Natural killer cell (primary cell): Measurements from ENCODE around the gene CHST11. TPM values are rescaled to one million over a fixed set of nuclear protein-coding genes. Genes with fewer than 3 reads are reported as not detected.

Experiments
- ATAC-seq, 3 donors: fragments of 150-1000 bp in 2 of 3; fragments of 200-7000 bp in 1 of 3; cut with Tn5 transposase; 1 replicate in 1 of 3; 2 replicates in 2 of 3; pipeline ENCODE4 v1.10.0; 2021; ENCODE audit warnings: mild to moderate bottlenecking in 2 of 3, moderate library complexity in 2 of 3
- DNase-seq, 2 donors: peaks; one replicate each; pipeline versions ENCODE4 v3.0.0 to v3.0.0-alpha.2; 2013 to 2021; ENCODE audit warnings: mixed read lengths in 1 of 2
- H3K27ac ChIP-seq: one replicate; pipeline ENCODE4 v1.5.1; 2013; ENCODE audit warnings: mild to moderate bottlenecking, low read length
- H3K27me3 ChIP-seq: one replicate; pipeline ENCODE4 v1.6.1; 2013; ENCODE audit warnings: low read length; ENCODE audit not compliant: control insufficient read depth, insufficient read depth
- H3K36me3 ChIP-seq: one replicate; pipeline ENCODE4 v1.6.1; 2013; ENCODE audit warnings: low read length; ENCODE audit not compliant: control insufficient read depth, insufficient read depth
- H3K4me1 ChIP-seq: one replicate; pipeline ENCODE4 v1.6.1; 2013; ENCODE audit warnings: low read length; ENCODE audit not compliant: control insufficient read depth, insufficient read depth
- H3K4me3 ChIP-seq: one replicate; pipeline ENCODE4 v1.5.1; 2013; ENCODE audit warnings: low read length
- H3K9me3 ChIP-seq: one replicate; pipeline ENCODE4 v1.6.1; 2013; ENCODE audit warnings: low read length; ENCODE audit not compliant: control insufficient read depth, insufficient read depth
- H3K27ac Mint-ChIP-seq, 2 donors: one replicate each; pipeline ENCODE4 v1.8.0; 2022; ENCODE audit warnings: mild to moderate bottlenecking in 2 of 2, mixed read lengths in 2 of 2, moderate library complexity in 1 of 2
- H3K27me3 Mint-ChIP-seq, 2 donors: one replicate each; pipeline ENCODE4 v1.8.0; 2022; ENCODE audit warnings: low read depth in 2 of 2, mixed read lengths in 2 of 2
- H3K36me3 Mint-ChIP-seq: one replicate; pipeline ENCODE4 v1.8.0; 2022; ENCODE audit warnings: mixed read lengths
- H3K4me1 Mint-ChIP-seq, 2 donors: one replicate each; pipeline ENCODE4 v1.8.0; 2022; ENCODE audit warnings: mixed read lengths in 2 of 2
- H3K4me3 Mint-ChIP-seq: one replicate; pipeline ENCODE4 v1.8.0; 2022; ENCODE audit warnings: mild to moderate bottlenecking, moderate library complexity, mixed read lengths
- H3K9me3 Mint-ChIP-seq, 2 donors: one replicate each; pipeline ENCODE4 v1.8.0; 2022; ENCODE audit warnings: mixed read lengths in 2 of 2
- CTCF ChIP-seq: fragments of 200-600 bp; IDR thresholded peaks from one replicate; pipeline ENCODE4 v1.8.0; 2022; ENCODE audit warnings: antibody characterized with exemption
- WGBS: methylation state at CpG from one replicate; pipeline ENCODE4 v1.1.7; 2013; ENCODE audit warnings: missing lambda C conversion rate; ENCODE audit not compliant: insufficient coverage; 5-methylcytosine and 5-hydroxymethylcytosine counted together
- intact Hi-C: fragments of 100-400 bp; cut with micrococcal nuclease; formaldehyde crosslinking; loops from one replicate; pipeline ENCODE4 v1.14.2; 2022
- total RNA-seq, 4 donors: library from RNA; stranded (reverse); fragments of 120-200 nt in 1 of 4; gene quantifications; one replicate each; pipeline versions ENCODE4 v1.2.3 to v1.2.4, GENCODE V29; 2013 to 2022

CHST11 gene
- total RNA-seq, 3 donors from 2014 or later (not counting 1 experiment from before 2014, with no cell fraction given), result 85.3 to 118 (median 96.1) TPM

GRCh38 chr12:104421343-104421742 is 35.4 kb upstream of the CHST11 start:
- H3K4me3 ChIP-seq, result no peak overlapping the region
- H3K4me1 Mint-ChIP-seq, result peaks cover 10% of the 10 kb centered on the region in 2 donors
- DNase-seq (no peak), ATAC-seq (no peak)
- H3K27me3 ChIP-seq, result no peaks in the 10 kb centered on the region
- H3K27ac Mint-ChIP-seq, result no peak overlapping the region
- no peaks in the 10 kb centered on the region for H3K36me3 ChIP-seq
- H3K9me3 Mint-ChIP-seq, result no peaks in the 10 kb centered on the region
- intact Hi-C loops, result no loop called here
- no peak overlapping the region for H3K4me3 Mint-ChIP-seq
- H3K4me1 ChIP-seq, result no peaks in the 10 kb centered on the region
- H3K27me3 Mint-ChIP-seq, result peaks cover 10 to 20% of the 10 kb centered on the region in 2 donors
- H3K36me3 Mint-ChIP-seq, result no peaks in the 10 kb centered on the region
- no peak for TF ChIP-seq CTCF
- WGBS, result 92% methylated on average over 1 of the region's 2 CpGs
- no peaks in the 10 kb centered on the region for H3K9me3 ChIP-seq
- H3K27ac ChIP-seq, result no peak overlapping the region

DNA sequence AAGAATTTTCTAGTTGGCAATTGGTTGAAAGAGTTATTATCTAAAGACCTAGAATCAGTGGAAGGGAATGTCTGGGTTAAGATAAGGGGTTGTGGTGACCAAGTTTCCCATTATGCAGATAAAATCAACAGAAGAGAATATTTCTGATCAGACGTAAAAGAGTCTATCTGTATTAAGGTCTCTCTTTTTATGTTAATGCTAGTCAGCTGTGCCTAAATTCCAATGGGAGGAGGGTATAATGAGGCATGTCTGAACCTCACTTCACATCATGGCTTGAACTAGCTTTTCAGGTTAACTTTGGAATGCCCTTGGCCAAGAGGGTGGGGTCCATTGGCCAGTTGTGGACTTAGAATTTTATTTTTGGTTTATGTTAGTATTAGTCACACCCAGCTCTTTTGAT is 34.3 kb upstream of the CHST11 start:
- Histone ChIP-seq H3K36me3 (no peaks in the 10 kb centered on the region), H3K4me1 (peaks cover 3% of the 10 kb centered on the region), H3K4me3 (no peak overlapping the region), H3K27ac (no peak overlapping the region), H3K9me3 (no peaks in the 10 kb centered on the region), H3K27me3 (no peaks in the 10 kb centered on the region)
- peaks cover 21% of the 10 kb centered on the region in 2 donors for H3K4me1 Mint-ChIP-seq
- H3K9me3 Mint-ChIP-seq, result no peaks in the 10 kb centered on the region
- intact Hi-C loops, result no loop called here
- WGBS, result no CpG with 5 or more reads among the region's 1 CpG
- H3K4me3 Mint-ChIP-seq, result no peak overlapping the region
- H3K27me3 Mint-ChIP-seq, result peaks cover 10 to 22% of the 10 kb centered on the region in 2 donors
- ATAC-seq (no peak), DNase-seq (no peak)
- H3K27ac Mint-ChIP-seq, result no peak overlapping the region
- no peaks in the 10 kb centered on the region for H3K36me3 Mint-ChIP-seq
- TF ChIP-seq CTCF, result no peak

DNA sequence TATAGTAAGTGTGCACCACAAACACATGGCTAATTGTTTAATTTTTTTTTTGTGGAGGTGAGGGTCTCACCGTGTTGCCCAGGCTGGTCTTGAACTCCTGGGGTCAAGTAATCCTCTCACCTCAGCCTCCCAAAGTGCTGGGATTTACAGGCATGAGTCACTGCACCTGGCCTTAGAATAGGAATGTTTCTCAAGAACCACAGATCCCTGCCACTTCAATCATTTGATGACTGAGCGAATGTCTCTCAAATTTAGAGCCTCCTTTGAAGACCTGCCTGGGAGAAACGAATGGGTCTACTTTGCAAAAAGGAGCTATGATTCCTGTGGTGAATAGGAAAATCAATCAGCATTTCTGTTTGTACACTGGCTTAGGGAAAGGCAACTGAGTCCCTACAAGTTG is 33.5 kb upstream of the CHST11 start:
- Histone ChIP-seq H3K27me3 (no peaks in the 10 kb centered on the region), H3K4me1 (peaks cover 7% of the 10 kb centered on the region), H3K4me3 (no peak overlapping the region), H3K9me3 (no peaks in the 10 kb centered on the region), H3K27ac (no peak overlapping the region), H3K36me3 (no peaks in the 10 kb centered on the region)
- H3K27me3 Mint-ChIP-seq, result peaks cover 10 to 22% of the 10 kb centered on the region in 2 donors
- ATAC-seq, result no peak
- no peaks in the 10 kb centered on the region for H3K36me3 Mint-ChIP-seq
- intact Hi-C loops, result no loop called here
- H3K27ac Mint-ChIP-seq, result no peak overlapping the region
- TF ChIP-seq CTCF, result no peak
- WGBS, result 93% methylated on average over 3 of the region's 3 CpGs
- H3K4me1 Mint-ChIP-seq, result peaks cover 29 to 30% of the 10 kb centered on the region in 2 donors
- H3K4me3 Mint-ChIP-seq, result no peak overlapping the region
- no peak for DNase-seq
- H3K9me3 Mint-ChIP-seq, result no peaks in the 10 kb centered on the region

DNA sequence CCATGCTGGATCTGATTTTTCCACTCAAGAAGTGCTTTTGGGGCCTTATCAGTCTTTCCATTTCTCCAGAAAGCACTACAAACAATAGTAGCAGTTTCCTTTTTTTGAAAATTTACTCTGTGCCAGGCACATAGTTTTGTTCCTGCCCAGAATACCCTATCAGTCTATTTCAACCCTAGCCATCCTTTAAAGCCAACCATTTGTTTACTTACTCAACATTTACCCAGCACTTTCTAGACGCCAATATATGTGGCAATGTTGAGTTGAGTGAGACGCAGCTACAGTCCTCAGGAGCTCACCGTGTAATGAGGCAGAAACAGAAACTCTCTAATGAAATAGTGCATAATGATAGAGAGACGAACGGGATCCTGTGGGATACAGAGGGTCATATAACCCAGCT is 32.9 kb upstream of the CHST11 start:
- H3K9me3 ChIP-seq, result no peaks in the 10 kb centered on the region
- H3K27me3 Mint-ChIP-seq, result peaks cover 10 to 22% of the 10 kb centered on the region in 2 donors
- no peaks in the 10 kb centered on the region for H3K36me3 Mint-ChIP-seq
- H3K4me1 ChIP-seq, result peaks cover 7% of the 10 kb centered on the region
- no peak for ATAC-seq
- H3K27me3 ChIP-seq, result no peaks in the 10 kb centered on the region
- intact Hi-C loops, result no loop called here
- TF ChIP-seq CTCF, result no peak
- no peak overlapping the region for H3K4me3 ChIP-seq
- H3K9me3 Mint-ChIP-seq, result no peaks in the 10 kb centered on the region
- H3K27ac Mint-ChIP-seq, result no peak overlapping the region
- DNase-seq, result no peak
- WGBS, result 97% methylated on average over 5 of the region's 5 CpGs
- no peak overlapping the region for H3K27ac ChIP-seq
- H3K4me1 Mint-ChIP-seq, result peaks cover 32 to 33% of the 10 kb centered on the region in 2 donors
- H3K36me3 ChIP-seq, result no peaks in the 10 kb centered on the region
- H3K4me3 Mint-ChIP-seq, result no peak overlapping the region
